ENCODE data around the gene ASPA. TPM values are rescaled to one million over a fixed set of nuclear protein-coding genes. Genes with fewer than 3 reads are reported as not detected.
"Not testable (repeated sequence)": the region's sequence is repeated elsewhere in the genome, so short reads cannot be mapped to it uniquely, and the experiment has no call there.

Gene ASPA
- total RNA-seq, 2 experiments from 2014 or later: not detected

DNA sequence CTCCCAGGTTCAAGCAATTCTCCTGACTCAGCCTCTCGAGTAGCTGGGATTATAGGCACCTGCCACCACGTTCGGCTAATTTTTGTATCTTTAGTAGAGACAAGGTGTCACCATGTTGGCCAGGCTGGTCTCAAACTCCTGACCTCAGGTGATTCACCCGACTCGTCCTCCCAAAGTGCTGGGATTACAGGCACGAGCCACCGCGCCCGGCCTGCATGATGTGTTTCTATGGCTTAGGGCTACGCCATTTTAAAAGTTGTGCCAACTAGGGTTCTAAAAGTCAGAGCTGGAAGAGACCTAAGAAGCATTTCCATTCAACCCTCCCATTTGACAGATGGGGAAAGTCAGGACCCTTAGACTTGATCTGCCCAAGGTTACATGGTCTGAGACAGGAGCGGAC lies 38.4 kb downstream of the ASPA start:
- H3K27ac Mint-ChIP-seq; H3K4me3 Mint-ChIP-seq; ATAC-seq; H3K4me1 Mint-ChIP-seq; H3K27me3 Mint-ChIP-seq; CTCF ChIA-PET; H3K9me3 Mint-ChIP-seq (ENCODE audit: low read depth); DNase-seq; H3K36me3 Mint-ChIP-seq: not testable (repeated sequence)

GRCh38 chr17:3514873-3515272 lies 39.1 kb downstream of the ASPA start:
- H3K27ac Mint-ChIP-seq: no peak overlapping the region
- DNase-seq (no peak), ATAC-seq (no peak)
- no peaks in the 10 kb centered on the region for H3K36me3 Mint-ChIP-seq
- no peaks in the 10 kb centered on the region for H3K4me1 Mint-ChIP-seq
- H3K4me3 Mint-ChIP-seq: no peak overlapping the region
- H3K9me3 Mint-ChIP-seq (ENCODE audit: low read depth): no peaks in the 10 kb centered on the region
- CTCF ChIA-PET: no interaction called here
- no peaks in the 10 kb centered on the region for H3K27me3 Mint-ChIP-seq

GRCh38 chr17:3519472-3519871 lies 43.7 kb downstream of the ASPA start:
- ATAC-seq; H3K27me3 Mint-ChIP-seq; CTCF ChIA-PET; H3K36me3 Mint-ChIP-seq; H3K9me3 Mint-ChIP-seq (ENCODE audit: low read depth); H3K4me1 Mint-ChIP-seq; DNase-seq; H3K27ac Mint-ChIP-seq; H3K4me3 Mint-ChIP-seq: not testable (repeated sequence)

DNA sequence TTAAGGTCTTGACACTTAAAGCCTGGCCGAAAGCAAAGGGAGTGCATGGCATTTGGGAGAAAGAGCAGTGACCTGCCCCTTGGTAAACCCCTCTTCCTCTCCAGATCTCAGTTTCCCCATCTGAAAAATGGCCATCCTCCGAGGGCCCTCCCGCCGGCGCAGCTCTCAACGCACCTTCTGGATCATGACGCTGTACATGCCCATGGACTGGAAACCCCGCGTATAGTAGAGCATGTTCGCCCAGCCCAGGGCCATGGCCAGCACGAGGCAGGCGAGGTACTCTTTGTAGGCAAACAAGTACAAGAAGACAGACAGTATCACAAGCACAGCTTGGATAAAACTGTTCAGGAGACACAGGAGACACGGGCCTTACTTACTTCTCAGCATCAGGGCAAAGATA lies 48.2 kb downstream of the ASPA start:
- H3K27ac Mint-ChIP-seq: no peak overlapping the region
- no peak for DNase-seq
- H3K36me3 Mint-ChIP-seq: no peaks in the 10 kb centered on the region
- no peak overlapping the region for H3K4me3 Mint-ChIP-seq
- H3K4me1 Mint-ChIP-seq: no peaks in the 10 kb centered on the region
- ATAC-seq: no peak
- CTCF ChIA-PET: no interaction called here
- no peaks in the 10 kb centered on the region for H3K9me3 Mint-ChIP-seq (ENCODE audit: low read depth)
- H3K27me3 Mint-ChIP-seq: no peaks in the 10 kb centered on the region

DNA sequence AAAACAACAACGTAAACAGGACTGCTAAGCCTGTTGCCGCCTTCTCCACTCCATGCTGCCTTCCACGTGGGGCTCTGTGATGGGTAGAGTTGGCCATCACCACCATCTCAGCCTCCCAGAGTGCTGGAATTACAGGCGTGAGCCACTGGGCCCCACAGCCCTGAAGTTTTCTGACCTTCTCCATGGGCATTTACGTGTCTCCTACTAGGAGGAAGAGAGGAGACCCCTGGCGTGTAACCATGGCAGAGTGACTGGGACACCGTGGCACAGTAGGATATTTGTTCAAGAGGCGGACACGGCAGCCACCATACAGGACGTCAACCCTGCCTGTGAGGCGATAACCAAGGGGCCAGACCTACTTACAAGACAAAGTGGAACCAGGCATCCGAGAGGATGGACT lies 50.7 kb downstream of the ASPA start:
- H3K4me1 Mint-ChIP-seq: no peaks in the 10 kb centered on the region
- CTCF ChIA-PET: no interaction called here
- ATAC-seq (no peak), DNase-seq (no peak)
- no peaks in the 10 kb centered on the region for H3K36me3 Mint-ChIP-seq
- H3K9me3 Mint-ChIP-seq (ENCODE audit: low read depth): no peaks in the 10 kb centered on the region
- H3K4me3 Mint-ChIP-seq: no peak overlapping the region
- H3K27me3 Mint-ChIP-seq: no peaks in the 10 kb centered on the region
- no peak overlapping the region for H3K27ac Mint-ChIP-seq

- no peak overlapping the region for H3K4me3 Mint-ChIP-seq
- CTCF ChIA-PET: no interaction called here
- no peaks in the 10 kb centered on the region for H3K9me3 Mint-ChIP-seq (ENCODE audit: low read depth)
- no peaks in the 10 kb centered on the region for H3K36me3 Mint-ChIP-seq
- ATAC-seq (no peak), DNase-seq (no peak)
- no peaks in the 10 kb centered on the region for H3K27me3 Mint-ChIP-seq
- H3K4me1 Mint-ChIP-seq: no peaks in the 10 kb centered on the region
- no peak overlapping the region for H3K27ac Mint-ChIP-seq
These were observed 51.2 kb downstream of the ASPA start for GRCh38 chr17:3526971-3527370.

DNA sequence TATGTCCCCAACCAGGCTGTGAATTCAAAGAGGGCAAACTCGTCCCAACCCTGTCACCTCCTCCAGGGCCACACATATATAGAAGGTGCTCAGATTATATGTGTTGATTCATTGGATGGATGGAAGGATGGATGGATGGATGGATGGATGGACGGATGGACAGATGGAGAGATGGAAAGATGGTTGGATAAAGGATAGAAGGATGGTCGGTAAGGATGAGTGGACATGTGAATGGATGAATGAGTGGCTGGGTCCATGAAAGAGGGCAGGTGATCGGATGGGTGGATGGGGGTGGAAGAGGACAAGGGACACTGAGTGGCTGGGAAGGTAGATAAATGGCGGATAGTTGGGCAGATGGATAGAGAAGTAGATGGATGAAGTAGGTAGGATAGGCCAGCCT lies 51.7 kb downstream of the ASPA start:
- H3K4me1 Mint-ChIP-seq: no peaks in the 10 kb centered on the region
- CTCF ChIA-PET: no interaction called here
- no peaks in the 10 kb centered on the region for H3K9me3 Mint-ChIP-seq (ENCODE audit: low read depth)
- no peaks in the 10 kb centered on the region for H3K36me3 Mint-ChIP-seq
- no peak for DNase-seq
- H3K27ac Mint-ChIP-seq: no peak overlapping the region
- no peak overlapping the region for H3K4me3 Mint-ChIP-seq
- no peak for ATAC-seq
- H3K27me3 Mint-ChIP-seq: no peaks in the 10 kb centered on the region

DNA sequence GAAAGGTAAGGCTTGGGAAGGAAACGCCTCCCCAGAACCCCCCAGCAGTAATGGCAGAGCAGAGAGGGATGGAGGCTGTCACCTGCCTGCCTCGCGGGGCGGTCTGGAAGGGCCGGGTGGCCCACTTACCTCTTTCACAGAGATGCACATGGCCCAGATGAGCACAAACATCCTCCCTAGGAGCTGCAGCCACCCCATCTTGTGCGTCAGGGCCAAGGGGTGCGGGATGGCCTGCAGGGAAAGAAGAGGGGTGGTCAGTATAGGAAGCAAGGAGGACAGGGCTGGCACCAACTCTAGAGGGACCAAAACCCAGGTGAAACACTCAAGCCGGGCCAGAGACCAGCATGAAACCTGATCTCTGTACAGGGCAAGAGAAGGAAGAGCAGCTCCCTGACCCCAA lies 52.1 kb downstream of the ASPA start:
- no peak overlapping the region for H3K27ac Mint-ChIP-seq
- no peaks in the 10 kb centered on the region for H3K36me3 Mint-ChIP-seq
- no peaks in the 10 kb centered on the region for H3K9me3 Mint-ChIP-seq (ENCODE audit: low read depth)
- H3K27me3 Mint-ChIP-seq: no peaks in the 10 kb centered on the region
- H3K4me1 Mint-ChIP-seq: no peaks in the 10 kb centered on the region
- no peak overlapping the region for H3K4me3 Mint-ChIP-seq
- ATAC-seq: no peak
- CTCF ChIA-PET: no interaction called here
- DNase-seq: no peak

GRCh38 chr17:3528403-3528851 lies 52.6 kb downstream of the ASPA start:
- no peaks in the 10 kb centered on the region for H3K36me3 Mint-ChIP-seq
- CTCF ChIA-PET: no interaction called here
- no peak for ATAC-seq
- H3K4me3 Mint-ChIP-seq: no peak overlapping the region
- H3K4me1 Mint-ChIP-seq: no peaks in the 10 kb centered on the region
- no peak for DNase-seq
- no peaks in the 10 kb centered on the region for H3K27me3 Mint-ChIP-seq
- no peaks in the 10 kb centered on the region for H3K9me3 Mint-ChIP-seq (ENCODE audit: low read depth)
- no peak overlapping the region for H3K27ac Mint-ChIP-seq

GRCh38 chr17:3528880-3529511 lies 53.2 kb downstream of the ASPA start:
- H3K4me1 Mint-ChIP-seq: no peaks in the 10 kb centered on the region

GRCh38 chr17:3529817-3530741 lies 54.3 kb downstream of the ASPA start:
- no peaks in the 10 kb centered on the region for H3K9me3 Mint-ChIP-seq (ENCODE audit: low read depth)
- CTCF ChIA-PET: no interaction called here
- DNase-seq (no peak), ATAC-seq (no peak)
- H3K4me1 Mint-ChIP-seq: peaks cover 4% of the 10 kb centered on the region
- no peak overlapping the region for H3K4me3 Mint-ChIP-seq
- H3K27ac Mint-ChIP-seq: no peak overlapping the region
- H3K36me3 Mint-ChIP-seq: no peaks in the 10 kb centered on the region
- H3K27me3 Mint-ChIP-seq: peaks cover 4% of the 10 kb centered on the region

More at GRCh38 chr17:3528880-3529511, 53.2 kb downstream of the ASPA start:
- CTCF ChIA-PET: no interaction called here
- H3K36me3 Mint-ChIP-seq: no peaks in the 10 kb centered on the region
- no peak overlapping the region for H3K27ac Mint-ChIP-seq
- DNase-seq (no peak), ATAC-seq (no peak)
- H3K27me3 Mint-ChIP-seq: no peaks in the 10 kb centered on the region
- H3K4me3 Mint-ChIP-seq: no peak overlapping the region
- H3K9me3 Mint-ChIP-seq (ENCODE audit: low read depth): no peaks in the 10 kb centered on the region

GRCh38 chr17:3531266-3532101 lies 55.7 kb downstream of the ASPA start:
- CTCF ChIA-PET: no interaction called here
- Mint-ChIP-seq H3K4me1 (peaks cover 4% of the 10 kb centered on the region), H3K36me3 (no peaks in the 10 kb centered on the region), H3K4me3 (no peak overlapping the region), H3K9me3 (ENCODE audit: low read depth) (no peaks in the 10 kb centered on the region), H3K27me3 (peaks cover 8% of the 10 kb centered on the region), H3K27ac (no peak overlapping the region)
- ATAC-seq (no peak), DNase-seq (no peak)

DNA sequence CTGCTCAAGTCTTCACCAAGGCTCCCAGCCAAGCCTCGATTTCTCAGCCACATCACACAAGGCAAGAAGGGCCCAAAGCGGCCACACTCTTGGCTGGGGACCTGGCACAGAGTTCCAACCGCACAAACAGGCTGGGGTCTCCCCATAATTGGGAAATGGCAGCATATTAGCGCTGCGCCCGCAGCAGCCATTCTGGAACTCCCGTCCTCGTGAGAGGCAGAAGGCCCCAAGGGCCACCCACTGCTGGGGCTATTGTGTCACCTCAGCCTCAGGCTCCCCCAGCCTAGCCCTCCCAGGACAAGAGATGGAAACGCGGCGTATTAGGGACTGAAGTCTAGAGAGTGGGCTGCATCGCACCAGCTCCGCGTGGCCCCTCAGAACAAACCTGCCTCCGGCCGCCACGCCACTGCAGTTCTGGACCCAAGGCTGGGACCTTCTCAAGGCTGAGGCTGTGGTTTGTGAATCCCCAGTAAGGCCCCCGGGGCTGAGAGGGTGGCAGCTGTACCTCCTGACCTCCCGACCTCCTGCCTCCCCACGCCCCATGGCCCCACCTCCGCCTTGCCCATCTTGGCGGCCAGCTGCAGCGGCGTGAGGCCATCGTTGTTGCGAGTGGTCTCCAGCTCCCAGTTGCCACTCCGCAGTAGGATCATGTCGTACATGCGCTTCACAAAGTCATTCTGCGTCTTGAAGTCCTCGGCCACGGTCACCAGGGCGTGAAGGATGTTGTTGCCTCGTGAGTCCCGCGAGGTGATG lies 56.5 kb downstream of the ASPA start:
- DNase-seq: no peak
- no peak overlapping the region for H3K27ac Mint-ChIP-seq
- CTCF ChIA-PET: no interaction called here
- H3K4me3 Mint-ChIP-seq: no peak overlapping the region
- peaks cover 4% of the 10 kb centered on the region for H3K4me1 Mint-ChIP-seq
- peaks cover 11% of the 10 kb centered on the region for H3K27me3 Mint-ChIP-seq
- no peaks in the 10 kb centered on the region for H3K36me3 Mint-ChIP-seq
- no peak for ATAC-seq
- no peaks in the 10 kb centered on the region for H3K9me3 Mint-ChIP-seq (ENCODE audit: low read depth)

Measured in activated CD8-positive, alpha-beta memory T cell treated with anti-CD3 and anti-CD28 coated beads, Interleukin-2, amount 10 ng/mL, durations not matched to agents 7 days and 5 days (primary cell).